PC-3 (cell line): ENCODE data around the gene MFN1. TPM values are rescaled to one million over a fixed set of nuclear protein-coding genes. Genes with fewer than 3 reads are reported as not detected.

Experiments used
- ATAC-seq: fragments of 200-7000 bp; cut with Tn5 transposase; 2 replicates; pipeline ENCODE4 v1.9.1; 2020; ENCODE audit warnings: mild to moderate bottlenecking, moderate library complexity
- BruUV-seq: library from RNA; stranded (reverse); fragments of 400-500 nt; replicated peaks from 2 replicates; lab custom pipeline; 2021; lab: Mats Ljungman, UMichigan
- CTCF ChIA-PET: fragments of 300-600 bp; sonication (Branson Sonifier 250); formaldehyde crosslinking; loops from one replicate; lab custom pipeline; 2022; ENCODE audit warnings: antibody characterized with exemption; lab: Charles Lee
- POLR2A ChIA-PET: fragments of 300-600 bp; sonication (Branson Sonifier 250); formaldehyde crosslinking; loops from one replicate; lab custom pipeline; 2022; ENCODE audit warnings: antibody characterized with exemption; ENCODE audit not compliant: unreplicated experiment; lab: Charles Lee
- DNase-seq: peaks from one replicate; pipeline ENCODE4 v3.0.0-alpha.2; 2015
- H2AFZ ChIP-seq: fragments of 300-600 bp; sonication (generic); 2 replicates; pipeline ENCODE4 v1.6.0; 2016; ENCODE audit warnings: antibody characterized with exemption, low read length
- H3F3A ChIP-seq: fragments of 300-600 bp; sonication (generic); one replicate; pipeline ENCODE4 v1.6.0; 2017; ENCODE audit warnings: antibody characterized with exemption, low read length, control low read depth, mild to moderate bottlenecking; ENCODE audit not compliant: unreplicated experiment
- H3K27ac ChIP-seq: fragments of 300-600 bp; sonication (generic); 2 replicates; pipeline ENCODE4 v1.5.1; 2016; ENCODE audit warnings: mild to moderate bottlenecking, low read length
- H3K27me3 ChIP-seq: fragments of 300-600 bp; sonication (generic); 2 replicates; pipeline ENCODE4 v1.6.1; 2016; ENCODE audit warnings: low read length, mixed read lengths
- H3K36me3 ChIP-seq: fragments of 300-600 bp; sonication (generic); 2 replicates; pipeline ENCODE4 v1.6.1; 2016; ENCODE audit warnings: low read depth, mixed run types, low read length, mixed read lengths
- H3K4me1 ChIP-seq: fragments of 300-600 bp; sonication (generic); 2 replicates; pipeline ENCODE4 v1.5.1; 2016; ENCODE audit warnings: low read length; ENCODE audit not compliant: insufficient read depth
- H3K4me2 ChIP-seq: fragments of 300-600 bp; sonication (generic); 2 replicates; pipeline ENCODE4 v1.6.0; 2016; ENCODE audit warnings: low read length
- H3K4me3 ChIP-seq: fragments of 300-600 bp; sonication (generic); 2 replicates; pipeline ENCODE4 v1.5.1; 2016; ENCODE audit warnings: mild to moderate bottlenecking, low read length, mixed read lengths
- H3K79me2 ChIP-seq: fragments of 300-600 bp; sonication (generic); 2 replicates; pipeline ENCODE4 v1.6.1; 2017; ENCODE audit warnings: low read length, mixed read lengths
- H3K9ac ChIP-seq: fragments of 300-600 bp; sonication (generic); 2 replicates; pipeline ENCODE4 v1.6.0; 2016; ENCODE audit warnings: mild to moderate bottlenecking, low read length
- H3K9me2 ChIP-seq: fragments of 300-600 bp; sonication (generic); replicated peaks from 2 replicates; pipeline ENCODE4 v1.6.1; 2016; ENCODE audit warnings: mixed run types, low read length, mixed read lengths
- H3K9me3 ChIP-seq: fragments of 300-600 bp; sonication (generic); 2 replicates; pipeline ENCODE4 v1.6.1; 2016; ENCODE audit warnings: low read length, mixed read lengths
- H4K20me1 ChIP-seq: fragments of 300-600 bp; sonication (generic); 2 replicates; pipeline ENCODE4 v1.6.1; 2016; ENCODE audit warnings: low read length, mixed read lengths
- CTCF ChIP-seq: fragments of 300-600 bp; sonication (generic); conservative IDR thresholded peaks from 2 replicates; pipeline ENCODE4 v1.5.1; 2017; ENCODE audit warnings: antibody characterized with exemption, low read depth, mild to moderate bottlenecking, low read length
- EZH2 ChIP-seq: fragments of 300-600 bp; sonication (generic); IDR thresholded peaks from one replicate; pipeline ENCODE4 v1.6.1; 2017; ENCODE audit warnings: antibody characterized with exemption, mild to moderate bottlenecking, low read length; ENCODE audit not compliant: unreplicated experiment
- EZH2phosphoT487 ChIP-seq: fragments of 300-600 bp; sonication (generic); IDR thresholded peaks from 2 replicates; pipeline ENCODE4 v1.6.1; 2018; ENCODE audit warnings: mild to moderate bottlenecking, antibody characterized with exemption, low read length, borderline replicate concordance
- intact Hi-C: fragments of 100-400 bp; cut with micrococcal nuclease; formaldehyde crosslinking; loops from 2 replicates; pipeline ENCODE4 v1.9.0; 2023
- total RNA-seq: library from RNA; depleted of rRNA; stranded (reverse); fragments of >200 nt; gene quantifications from 2 replicates; pipeline ENCODE4 v1.2.3, GENCODE V29; 2014

MFN1 gene
- total RNA-seq, 1 experiment from 2014 or later, result 42.8 TPM

DNA sequence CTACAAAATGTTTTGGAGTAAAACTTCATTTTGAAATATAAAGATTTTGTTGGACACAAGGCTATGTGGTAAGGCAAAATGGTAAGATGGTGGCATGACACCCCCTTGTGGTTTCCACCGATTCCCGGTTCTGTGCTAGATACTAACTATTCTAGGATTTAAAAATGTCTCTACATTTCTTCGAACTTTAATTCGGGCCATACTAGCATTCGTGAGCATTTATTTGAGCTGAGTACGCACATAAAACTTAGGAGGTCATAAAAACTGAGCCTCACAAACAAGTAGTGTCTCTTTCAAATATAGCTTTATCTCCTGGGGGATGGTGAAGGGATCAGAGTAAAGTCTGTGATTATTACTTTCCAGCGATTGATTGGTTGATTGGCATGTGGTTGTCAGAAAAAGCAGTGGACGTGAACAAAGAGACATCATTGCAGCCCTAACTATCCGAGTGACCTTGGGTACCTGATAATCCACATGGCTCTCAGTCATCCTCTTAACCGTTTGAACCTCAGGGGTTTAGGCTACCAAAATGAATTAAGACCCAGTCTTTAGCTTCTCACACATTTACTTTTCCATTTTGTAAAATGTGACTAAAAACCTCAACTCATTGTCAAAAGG lies 25.7 kb upstream of the MFN1 start:
- Histone ChIP-seq H3K9me3 (no peaks in the 10 kb centered on the region), H3K4me2 (peak overlapping the region; percentile 97), H2AFZ (peak overlapping the region; percentile 93), H3K4me3 (peak overlapping the region; percentile 82), H3K9me2 (no peaks in the 10 kb centered on the region), H3F3A (no peaks in the 10 kb centered on the region), H3K4me1 (peaks cover 24% of the 10 kb centered on the region; the same call in 1 of the 2 replicates), H3K27me3 (no peaks in the 10 kb centered on the region), H3K9ac (peak overlapping the region; percentile 93), H3K79me2 (peaks cover 42% of the 10 kb centered on the region), H4K20me1 (peaks cover 11% of the 10 kb centered on the region), H3K27ac (peak overlapping the region; percentile 68), H3K36me3 (no peaks in the 10 kb centered on the region)
- intact Hi-C loops, result loop anchor here (1.0 to 5.0 kb wide), 6 partner anchors 174 to 884 kb away; no protein-coding TSS in a partner anchor
- BruUV-seq, result no TSS peak
- TF ChIP-seq EZH2phosphoT487, result no peak
- no peak for TF ChIP-seq EZH2
- TF ChIP-seq CTCF, result peak; percentile 76
- ChIA-PET POLR2A (interaction anchor here (0.6 kb wide), 1 partner anchor 174 kb away, joined by 5 read pairs; no protein-coding TSS in a partner anchor), CTCF (interaction anchor here (0.5 to 1.1 kb wide), 7 partner anchors 60 to 1563 kb away, joined by 3 to 5 read pairs (median 3); no protein-coding TSS in a partner anchor)
- peak; percentile 55 for DNase-seq
- 0 out of 2 replicates have a peak, but pooled peaks have one; percentile 5 for ATAC-seq

GRCh38 chr3:179322286-179323196 lies 25.0 kb upstream of the MFN1 start, which contains the start of gene ZNF639:
ZNF639 (plus strand) TSS chr3:179323031; CDS start chr3:179328294, 5,263 bp downstream.
- H3K4me1 ChIP-seq, result peaks cover 24% of the 10 kb centered on the region; the same call in 1 of the 2 replicates
- DNase-seq (peak; percentile 89), ATAC-seq (peak; percentile 72)
- H3K4me3 ChIP-seq, result peak within 1 kb of the TSS; percentile 82
- H3K4me2 ChIP-seq, result peak within 1 kb of the TSS; percentile 97
- H3K27ac ChIP-seq, result peak within 1 kb of the TSS; percentile 68
- POLR2A ChIA-PET, result no interaction called here
- no peak for TF ChIP-seq EZH2
- peak; percentile 72 for TF ChIP-seq CTCF
- TF ChIP-seq EZH2phosphoT487, result no peak
- intact Hi-C loops, result loop anchor here (1.0 to 5.0 kb wide), 2 partner anchors 236 to 885 kb away; no protein-coding TSS in a partner anchor
- peaks cover 11% of the 10 kb centered on the region for H4K20me1 ChIP-seq
- H3K36me3 ChIP-seq, result peaks cover 5% of the 10 kb centered on the region; the same call in 1 of the 2 replicates
- H3K27me3 ChIP-seq, result no peaks in the 10 kb centered on the region
- TSS peak; percentile 93 for BruUV-seq
- CTCF ChIA-PET, result interaction anchor here (0.5 to 1.1 kb wide), 6 partner anchors 61 to 1564 kb away, joined by 3 to 5 read pairs (median 3); no protein-coding TSS in a partner anchor
- H3F3A ChIP-seq, result no peaks in the 10 kb centered on the region
- H3K9ac ChIP-seq, result peak within 1 kb of the TSS; percentile 93
- H2AFZ ChIP-seq, result peak within 1 kb of the TSS; percentile 93
- no peaks in the 10 kb centered on the region for H3K9me3 ChIP-seq
- peaks cover 50% of the 10 kb centered on the region for H3K79me2 ChIP-seq
- no peaks in the 10 kb centered on the region for H3K9me2 ChIP-seq
